Testis (tissue), 5 donors: Measurements from ENCODE around the gene CFAP91. TPM values are rescaled to one million over a fixed set of nuclear protein-coding genes. Genes with fewer than 3 reads are reported as not detected.
A peak's percentile ranks its signal among the peaks of the same experiment; 100 is the strongest.

Experiments used
- DNase-seq: peaks from one replicate; pipeline ENCODE4 v3.0.0-alpha.2; 2019
- H3K27ac ChIP-seq, 2 donors: fragments of 200-600 bp; sonication (generic); one replicate each; pipeline ENCODE4 v1.5.1; 2019
- H3K27me3 ChIP-seq: fragments of 200-600 bp; sonication (generic); one replicate; pipeline ENCODE4 v1.5.1; 2019
- H3K36me3 ChIP-seq: fragments of 200-600 bp; sonication (generic); one replicate; pipeline ENCODE4 v1.5.1; 2017; ENCODE audit warnings: low read depth; ENCODE audit errors: missing control alignments
- H3K4me1 ChIP-seq: fragments of 200-600 bp; sonication (generic); one replicate; pipeline ENCODE4 v1.5.1; 2019
- H3K4me3 ChIP-seq, 2 donors: fragments of 200-600 bp; sonication (generic); one replicate each; pipeline ENCODE4 v1.5.1; 2017 to 2019
- H3K9me3 ChIP-seq: fragments of 200-600 bp; sonication (generic); one replicate; pipeline ENCODE4 v1.5.1; 2017
- CTCF ChIP-seq, 3 experiments: fragments of 450-650 bp in 2 of 3; fragments of 200-600 bp in 1 of 3; sonication (generic) in 1 of 3; IDR thresholded peaks; one replicate each; pipeline ENCODE4 v1.5.1; 2016 to 2019; ENCODE audit warnings: antibody characterized with exemption in 3 of 3, mild to moderate bottlenecking in 2 of 3, moderate library complexity in 1 of 3
- POLR2A ChIP-seq: fragments of 450-650 bp; IDR thresholded peaks from one replicate; pipeline ENCODE4 v1.6.1; 2017; ENCODE audit warnings: antibody characterized with exemption, mild to moderate bottlenecking, moderate library complexity
- WGBS, 2 donors: methylation state at CpG; one replicate each; pipeline ENCODE4 v1.1.5; 2018; 5-methylcytosine and 5-hydroxymethylcytosine counted together
- intact Hi-C: fragments of 100-400 bp; cut with DNase I; formaldehyde crosslinking; loops from one replicate; pipeline ENCODE4 v1.15.1; 2023; ENCODE audit warnings: low total_unique reads
- long read RNA-seq, 2 donors: transcript quantifications; one replicate each; lab custom pipeline, GENCODE V29; 2026
- polyA plus RNA-seq: library from polyadenylated mRNA; stranded (reverse); fragments of 350-450 nt; fragmentation: Illumina TruSeq; extraction: RNeasy Lipid Tissue Mini Kit (QIAGEN cat#74804); gene quantifications from one replicate; pipeline ENCODE4 v1.2.3, GENCODE V29; 2014; ENCODE audit warnings: low read depth, low replicate concordance; ENCODE audit not compliant: insufficient read depth
- total RNA-seq, 2 donors: library from RNA; depleted of rRNA; stranded (reverse); fragments of >200 nt; gene quantifications; one replicate each; pipeline ENCODE4 v1.2.3, GENCODE V29; 2016

CFAP91 gene
- 10 to 100 TPM; 28.3 to 47.6 TPM for total RNA-seq
- 58.0 TPM for polyA plus RNA-seq
- long read RNA-seq, donor 1, partial matches to known transcripts = 0 of 1 reads
- long read RNA-seq, donor 1, other reads (novel, unspliced or antisense) = 0 of 1 reads
- long read RNA-seq, donor 2 = 0 reads

- Histone ChIP-seq H3K27ac (peak within 1 kb of the TSS in 1 of 2 donors; percentile 54), H3K27me3 (no peaks in the 10 kb centered on the region), H3K4me3 (peak within 1 kb of the TSS; percentile 55 to 64), H3K4me1 (no peaks in the 10 kb centered on the region), H3K9me3 (no peaks in the 10 kb centered on the region), H3K36me3 (no peaks in the 10 kb centered on the region)
- no peak for TF ChIP-seq CTCF (IDR thresholded peaks at IDR 0.05)
- no peak for TF ChIP-seq POLR2A
- intact Hi-C loops = no loop called here
- 1 to 4% methylated on average over 25 to 57 of the region's 59 CpGs for WGBS, 2 donors
- peak; percentile 99 for DNase-seq
Observed at GRCh38 chr3:119702530-119703527, at the start of gene CFAP91. TSS of gene CFAP91 (plus strand) at chr3:119703022. CDS start at chr3:119703099, 77 bp downstream.

DNA sequence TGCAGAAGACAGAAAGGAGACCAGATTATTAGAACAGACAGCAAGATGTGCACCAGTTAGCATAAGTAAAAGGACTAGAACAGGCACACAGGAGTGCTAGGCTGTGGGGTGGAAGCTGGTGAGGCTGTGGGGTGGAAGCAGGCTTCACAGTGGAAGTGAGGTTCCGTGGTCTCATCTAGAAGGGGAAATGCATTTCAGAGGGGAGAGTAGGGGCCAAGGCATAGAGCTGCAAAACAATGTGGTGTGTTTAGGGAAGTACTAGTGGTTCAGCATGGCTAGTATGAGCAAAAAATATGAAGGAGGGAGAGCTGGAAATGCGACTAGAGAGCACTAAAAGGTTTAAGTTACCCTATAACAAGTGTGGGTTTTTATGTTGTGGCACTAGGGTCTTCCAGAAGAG lies 48.9 kb upstream of the CFAP91 start:
- Histone ChIP-seq H3K27ac (no peak overlapping the region), H3K27me3 (no peaks in the 10 kb centered on the region), H3K4me3 (no peak overlapping the region), H3K9me3 (no peaks in the 10 kb centered on the region), H3K36me3 (no peaks in the 10 kb centered on the region), H3K4me1 (no peaks in the 10 kb centered on the region)
- no peak for TF ChIP-seq POLR2A
- no peak for TF ChIP-seq CTCF (IDR thresholded peaks at IDR 0.05)
- intact Hi-C loops = no loop called here
- DNase-seq = no peak
- 38 to 43% methylated on average over 2 of the region's 2 CpGs for WGBS, 2 donors

GRCh38 chr3:119657887-119658702 lies 44.7 kb upstream of the CFAP91 start:
- WGBS, 2 donors = 77 to 87% methylated on average over 4 of the region's 4 CpGs
- no peaks in the 10 kb centered on the region for H3K27me3 ChIP-seq
- no peak for DNase-seq
- no peaks in the 10 kb centered on the region for H3K36me3 ChIP-seq
- H3K27ac ChIP-seq = no peak overlapping the region
- TF ChIP-seq CTCF (IDR thresholded peaks at IDR 0.05) (no peak), POLR2A (no peak)
- intact Hi-C loops = no loop called here
- no peak overlapping the region for H3K4me3 ChIP-seq
- H3K9me3 ChIP-seq = no peaks in the 10 kb centered on the region
- peaks cover 16% of the 10 kb centered on the region for H3K4me1 ChIP-seq

DNA sequence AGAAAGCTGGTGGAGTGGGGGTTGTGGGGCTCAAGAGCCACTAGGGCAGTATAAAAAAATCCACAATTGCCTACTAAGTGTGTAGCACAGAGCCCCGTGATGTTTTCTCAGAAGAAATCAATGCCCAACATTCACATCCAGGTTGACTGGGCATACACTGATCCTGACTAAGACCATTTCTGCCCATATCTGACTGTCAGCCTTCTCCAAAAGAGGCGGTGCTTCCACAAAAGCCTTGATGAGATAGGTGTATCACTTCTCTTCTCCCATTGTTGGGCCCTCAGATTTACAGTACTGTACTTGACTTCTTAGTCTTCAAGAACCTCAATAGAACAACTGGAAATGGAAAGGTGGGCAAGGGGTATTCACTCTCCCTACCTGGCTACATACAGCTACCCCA lies 43.8 kb upstream of the CFAP91 start:
- Histone ChIP-seq H3K9me3 (no peaks in the 10 kb centered on the region), H3K4me1 (peaks cover 20% of the 10 kb centered on the region), H3K27me3 (no peaks in the 10 kb centered on the region), H3K27ac (no peak overlapping the region), H3K4me3 (no peak overlapping the region), H3K36me3 (no peaks in the 10 kb centered on the region)
- no peak for DNase-seq
- 97 to 98% methylated on average over 2 of the region's 2 CpGs for WGBS, 2 donors
- no peak for TF ChIP-seq POLR2A
- no peak for TF ChIP-seq CTCF (IDR thresholded peaks at IDR 0.05)
- intact Hi-C loops = no loop called here
